ENCODE measurements around the gene RBM33. TPM values are rescaled to one million over a fixed set of nuclear protein-coding genes. Genes with fewer than 3 reads are reported as not detected.

RBM33 gene
- total RNA-seq, 1 donor from 2014 or later: 67.2 TPM

GRCh38 chr7:155696747-155697146 lies 52.3 kb downstream of the RBM33 start:
- Mint-ChIP-seq H3K4me3 (no peak overlapping the region), H3K36me3 (peaks cover 30% of the 10 kb centered on the region), H3K9me3 (no peaks in the 10 kb centered on the region), H3K4me1 (ENCODE audit: unreplicated experiment) (peaks cover 15% of the 10 kb centered on the region), H3K27me3 (no peaks in the 10 kb centered on the region), H3K27ac (no peak overlapping the region)
- no peak for TF ChIP-seq CTCF (conservative IDR thresholded peaks at IDR 0.05)
- no peak for DNase-seq (ENCODE audit: extremely low spot score, unreplicated experiment)

- H3K4me1 Mint-ChIP-seq (ENCODE audit: unreplicated experiment): peaks cover 15% of the 10 kb centered on the region
These were observed 54.2 kb downstream of the RBM33 start for GRCh38 chr7:155698633-155699032.

GRCh38 chr7:155699180-155699579 lies 54.7 kb downstream of the RBM33 start:
- H3K27ac Mint-ChIP-seq: no peak overlapping the region
- H3K4me3 Mint-ChIP-seq: no peak overlapping the region
- no peak for TF ChIP-seq CTCF (conservative IDR thresholded peaks at IDR 0.05)
- peaks cover 15% of the 10 kb centered on the region for H3K4me1 Mint-ChIP-seq (ENCODE audit: unreplicated experiment)
- H3K9me3 Mint-ChIP-seq: no peaks in the 10 kb centered on the region
- DNase-seq (ENCODE audit: extremely low spot score, unreplicated experiment): no peak
- peaks cover 48% of the 10 kb centered on the region for H3K36me3 Mint-ChIP-seq
- no peaks in the 10 kb centered on the region for H3K27me3 Mint-ChIP-seq

More at GRCh38 chr7:155698633-155699032, 54.2 kb downstream of the RBM33 start:
- Mint-ChIP-seq H3K27ac (no peak overlapping the region), H3K4me3 (no peak overlapping the region), H3K9me3 (no peaks in the 10 kb centered on the region), H3K36me3 (peaks cover 42% of the 10 kb centered on the region), H3K27me3 (no peaks in the 10 kb centered on the region)
- no peak for TF ChIP-seq CTCF (conservative IDR thresholded peaks at IDR 0.05)
- DNase-seq (ENCODE audit: extremely low spot score, unreplicated experiment): no peak

- no peak overlapping the region for H3K27ac Mint-ChIP-seq
- no peak for TF ChIP-seq CTCF (conservative IDR thresholded peaks at IDR 0.05)
- no peak overlapping the region for H3K4me3 Mint-ChIP-seq
- no peaks in the 10 kb centered on the region for H3K27me3 Mint-ChIP-seq
- DNase-seq (ENCODE audit: extremely low spot score, unreplicated experiment): no peak
- H3K9me3 Mint-ChIP-seq: no peaks in the 10 kb centered on the region
- H3K36me3 Mint-ChIP-seq: peaks cover 44% of the 10 kb centered on the region
- peaks cover 15% of the 10 kb centered on the region for H3K4me1 Mint-ChIP-seq (ENCODE audit: unreplicated experiment)
These were observed 56.4 kb downstream of the RBM33 start for GRCh38 chr7:155700847-155701246.

- Mint-ChIP-seq H3K27me3 (no peaks in the 10 kb centered on the region), H3K36me3 (peaks cover 45% of the 10 kb centered on the region), H3K9me3 (no peaks in the 10 kb centered on the region), H3K4me3 (no peak overlapping the region), H3K4me1 (ENCODE audit: unreplicated experiment) (peaks cover 15% of the 10 kb centered on the region), H3K27ac (no peak overlapping the region)
- DNase-seq (ENCODE audit: extremely low spot score, unreplicated experiment): no peak
- no peak for TF ChIP-seq CTCF (conservative IDR thresholded peaks at IDR 0.05)
These were observed 57.6 kb downstream of the RBM33 start for GRCh38 chr7:155701972-155702544.

GRCh38 chr7:155702616-155703015 lies 58.2 kb downstream of the RBM33 start:
- peaks cover 42% of the 10 kb centered on the region for H3K36me3 Mint-ChIP-seq
- no peaks in the 10 kb centered on the region for H3K9me3 Mint-ChIP-seq
- H3K27me3 Mint-ChIP-seq: no peaks in the 10 kb centered on the region
- DNase-seq (ENCODE audit: extremely low spot score, unreplicated experiment): no peak
- TF ChIP-seq CTCF (conservative IDR thresholded peaks at IDR 0.05): no peak
- H3K4me1 Mint-ChIP-seq (ENCODE audit: unreplicated experiment): peaks cover 15% of the 10 kb centered on the region
- no peak overlapping the region for H3K27ac Mint-ChIP-seq
- H3K4me3 Mint-ChIP-seq: no peak overlapping the region

Measured in type B pancreatic cell (in vitro differentiated cells).